MM.1S (cell line): ENCODE results near the gene CRAT.

Source experiments
- DNase-seq: peaks from one replicate; pipeline ENCODE4 v3.0.0-alpha.2; 2015
- H2AFZ ChIP-seq: fragments of 300-600 bp; sonication (generic); 2 replicates; pipeline ENCODE4 v1.6.0; 2016; ENCODE audit warnings: antibody characterized with exemption, low read length
- H3F3A ChIP-seq: fragments of 300-600 bp; sonication (generic); 2 replicates; pipeline ENCODE4 v1.6.1; 2016; ENCODE audit warnings: mild to moderate bottlenecking, antibody characterized with exemption, low read length, moderate library complexity, mixed read lengths; ENCODE audit not compliant: insufficient read depth
- H3K27ac ChIP-seq: fragments of 300-600 bp; sonication (generic); 2 replicates; pipeline ENCODE4 v1.5.1; 2016; ENCODE audit warnings: mild to moderate bottlenecking, low read length
- H3K27me3 ChIP-seq: fragments of 300-600 bp; sonication (generic); replicated peaks from 2 replicates; pipeline ENCODE4 v1.6.0; 2016; ENCODE audit warnings: low read length; ENCODE audit not compliant: insufficient read depth
- H3K36me3 ChIP-seq: fragments of 300-600 bp; sonication (generic); replicated peaks from 2 replicates; pipeline ENCODE4 v1.6.1; 2016; ENCODE audit warnings: mild to moderate bottlenecking, low read length, mixed read lengths; ENCODE audit not compliant: insufficient read depth
- H3K4me1 ChIP-seq: fragments of 300-600 bp; sonication (generic); 2 replicates; pipeline ENCODE4 v1.6.1; 2016; ENCODE audit warnings: low read length, mixed read lengths
- H3K4me2 ChIP-seq: fragments of 300-600 bp; sonication (generic); 2 replicates; pipeline ENCODE4 v1.6.0; 2016; ENCODE audit warnings: low read depth, low read length
- H3K4me3 ChIP-seq: fragments of 300-600 bp; sonication (generic); 2 replicates; pipeline ENCODE4 v1.5.1; 2016; ENCODE audit warnings: low read length, mixed read lengths
- H3K79me2 ChIP-seq: fragments of 300-600 bp; sonication (generic); 2 replicates; pipeline ENCODE4 v1.6.1; 2016; ENCODE audit warnings: mixed run types, low read length, mixed read lengths
- H3K9ac ChIP-seq: fragments of 300-600 bp; sonication (generic); 2 replicates; pipeline ENCODE4 v1.6.1; 2016; ENCODE audit warnings: low read length, mixed read lengths
- H3K9me2 ChIP-seq: fragments of 300-600 bp; sonication (generic); replicated peaks from 2 replicates; pipeline ENCODE4 v1.6.1; 2016; ENCODE audit warnings: mild to moderate bottlenecking, low read length, mixed read lengths; ENCODE audit not compliant: insufficient read depth
- H3K9me3 ChIP-seq: fragments of 300-600 bp; sonication (generic); replicated peaks from 2 replicates; pipeline ENCODE4 v1.6.1; 2016; ENCODE audit warnings: mild to moderate bottlenecking, low read length, mixed read lengths; ENCODE audit not compliant: insufficient read depth
- H4K20me1 ChIP-seq: fragments of 300-600 bp; sonication (generic); 2 replicates; pipeline ENCODE4 v1.6.1; 2016; ENCODE audit warnings: mild to moderate bottlenecking, low read length, moderate library complexity, mixed read lengths; ENCODE audit not compliant: insufficient read depth
- CTCF ChIP-seq: fragments of 300-600 bp; sonication (generic); IDR thresholded peaks from 2 replicates; pipeline ENCODE4 v1.5.1; 2016; ENCODE audit warnings: antibody characterized with exemption, low read length, mixed read lengths
- EZH2 ChIP-seq: fragments of 300-600 bp; sonication (generic); optimal IDR thresholded peaks from 2 replicates; pipeline ENCODE3; 2017; ENCODE audit warnings: low read depth, mild to moderate bottlenecking, antibody characterized with exemption, low read length, mixed read lengths
- EZH2phosphoT487 ChIP-seq: fragments of 300-600 bp; sonication (generic); IDR thresholded peaks from 2 replicates; pipeline ENCODE4 v1.6.1; 2018; ENCODE audit warnings: antibody characterized with exemption, low read length

The CRAT gene

GRCh38 chr9:129098328-129098727 is 12.3 kb downstream of the CRAT start:
- Histone ChIP-seq H3K4me3 (no peak overlapping the region), H3K4me1 (no peaks in the 10 kb centered on the region), H3K27ac (no peak overlapping the region), H3K36me3 (no peaks in the 10 kb centered on the region), H3K9ac (no peak overlapping the region), H3K4me2 (no peak overlapping the region), H3F3A (no peaks in the 10 kb centered on the region), H3K9me2 (no peaks in the 10 kb centered on the region), H3K9me3 (no peaks in the 10 kb centered on the region), H3K79me2 (no peaks in the 10 kb centered on the region), H3K27me3 (no peaks in the 10 kb centered on the region), H4K20me1 (no peaks in the 10 kb centered on the region), H2AFZ (no peak overlapping the region)
- TF ChIP-seq CTCF (no peak), EZH2 (no peak), EZH2phosphoT487 (no peak)
- no peak for DNase-seq

- H3K27me3 ChIP-seq, result no peaks in the 10 kb centered on the region
- no peak overlapping the region for H2AFZ ChIP-seq
- no peaks in the 10 kb centered on the region for H3K79me2 ChIP-seq
- H3K36me3 ChIP-seq, result no peaks in the 10 kb centered on the region
- no peak for DNase-seq
- H3K4me3 ChIP-seq, result no peak overlapping the region
- no peaks in the 10 kb centered on the region for H4K20me1 ChIP-seq
- no peak overlapping the region for H3K4me2 ChIP-seq
- no peaks in the 10 kb centered on the region for H3K9me3 ChIP-seq
- no peak overlapping the region for H3K27ac ChIP-seq
- TF ChIP-seq EZH2 (no peak), EZH2phosphoT487 (no peak), CTCF (no peak)
- no peak overlapping the region for H3K9ac ChIP-seq
- H3K9me2 ChIP-seq, result no peaks in the 10 kb centered on the region
- H3K4me1 ChIP-seq, result no peaks in the 10 kb centered on the region
- no peaks in the 10 kb centered on the region for H3F3A ChIP-seq
These were observed 12.8 kb downstream of the CRAT start for GRCh38 chr9:129097671-129098306.

- H2AFZ ChIP-seq, result no peak overlapping the region
- no peak overlapping the region for H3K4me2 ChIP-seq
- no peak overlapping the region for H3K4me3 ChIP-seq
- no peak overlapping the region for H3K9ac ChIP-seq
- no peaks in the 10 kb centered on the region for H3K27me3 ChIP-seq
- no peaks in the 10 kb centered on the region for H4K20me1 ChIP-seq
- H3F3A ChIP-seq, result no peaks in the 10 kb centered on the region
- no peaks in the 10 kb centered on the region for H3K4me1 ChIP-seq
- H3K27ac ChIP-seq, result no peak overlapping the region
- TF ChIP-seq EZH2 (no peak), EZH2phosphoT487 (no peak), CTCF (no peak)
- DNase-seq, result no peak
- no peaks in the 10 kb centered on the region for H3K79me2 ChIP-seq
- no peaks in the 10 kb centered on the region for H3K9me2 ChIP-seq
- no peaks in the 10 kb centered on the region for H3K9me3 ChIP-seq
- no peaks in the 10 kb centered on the region for H3K36me3 ChIP-seq
These were observed 14.7 kb downstream of the CRAT start for GRCh38 chr9:129095908-129096307.
